Measurements from ENCODE around the gene PGD.

GRCh38 chr1:10431070-10431730, 32.3 kb downstream of the PGD start:
- no peak for TF ChIP-seq POLR2AphosphoS5 (IDR thresholded peaks at IDR 0.05)
- no peak for TF ChIP-seq CTCF (IDR thresholded peaks at IDR 0.05)

Data from prostate gland (tissue), 2 donors.